22Rv1 (cell line): ENCODE measurements around the gene SEC16A.

Experiments used
- H3K27ac ChIP-seq: fragments of 450-650 bp; 2 replicates; pipeline ENCODE4 v1.5.1; 2017
- ZFX ChIP-seq: fragments of 450-650 bp; IDR thresholded peaks from 2 replicates; pipeline ENCODE4 v1.6.1; 2017; ENCODE audit warnings: antibody characterized with exemption, borderline replicate concordance
- TF ChIP-seq, protein P1 (sequence below): fragments of 450-650 bp; IDR thresholded peaks from 2 replicates; pipeline ENCODE4 v1.5.1; 2017; ENCODE audit warnings: mild to moderate bottlenecking

The SEC16A gene

DNA sequence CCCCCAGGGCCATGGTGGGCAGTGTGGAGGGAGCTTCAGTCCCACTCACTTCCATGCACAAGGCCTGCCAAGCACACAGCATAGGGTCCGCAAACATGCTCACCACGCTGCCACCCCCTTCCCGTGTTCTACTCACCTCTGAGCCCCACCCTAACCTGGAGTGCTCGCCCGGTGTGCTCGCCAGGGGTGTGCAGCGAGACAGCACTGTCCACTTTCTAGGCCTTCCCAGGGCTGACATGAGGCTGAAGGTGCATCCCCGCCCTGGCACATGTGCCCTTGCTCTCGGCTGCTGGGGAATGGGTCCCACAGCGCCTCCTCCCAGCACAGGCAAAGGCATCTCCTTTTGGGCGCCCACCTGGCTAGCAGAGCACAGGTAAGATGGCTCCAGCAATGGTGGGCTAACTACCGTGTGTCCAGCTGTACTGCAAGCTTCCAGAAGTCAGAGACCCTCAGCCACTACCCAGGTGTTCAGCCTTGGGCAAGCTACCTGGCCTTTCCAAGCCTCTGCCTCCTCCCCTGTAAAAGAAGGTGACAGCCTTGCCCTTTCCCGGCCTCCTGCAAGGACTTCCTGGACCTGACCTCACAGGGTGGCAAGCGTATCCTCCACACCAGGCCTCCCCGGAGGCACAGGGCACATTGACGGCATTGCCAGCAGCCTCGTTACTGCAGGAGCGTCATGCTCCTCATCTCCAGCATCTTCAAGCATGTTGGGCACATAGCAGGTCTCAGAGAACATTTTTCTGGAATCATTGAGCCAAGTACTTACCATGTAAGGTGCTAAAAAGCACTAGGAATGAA lies 4.2 kb upstream of the SEC16A start:
- H3K27ac ChIP-seq = no peak overlapping the region
- TF ChIP-seq, protein P1, sequence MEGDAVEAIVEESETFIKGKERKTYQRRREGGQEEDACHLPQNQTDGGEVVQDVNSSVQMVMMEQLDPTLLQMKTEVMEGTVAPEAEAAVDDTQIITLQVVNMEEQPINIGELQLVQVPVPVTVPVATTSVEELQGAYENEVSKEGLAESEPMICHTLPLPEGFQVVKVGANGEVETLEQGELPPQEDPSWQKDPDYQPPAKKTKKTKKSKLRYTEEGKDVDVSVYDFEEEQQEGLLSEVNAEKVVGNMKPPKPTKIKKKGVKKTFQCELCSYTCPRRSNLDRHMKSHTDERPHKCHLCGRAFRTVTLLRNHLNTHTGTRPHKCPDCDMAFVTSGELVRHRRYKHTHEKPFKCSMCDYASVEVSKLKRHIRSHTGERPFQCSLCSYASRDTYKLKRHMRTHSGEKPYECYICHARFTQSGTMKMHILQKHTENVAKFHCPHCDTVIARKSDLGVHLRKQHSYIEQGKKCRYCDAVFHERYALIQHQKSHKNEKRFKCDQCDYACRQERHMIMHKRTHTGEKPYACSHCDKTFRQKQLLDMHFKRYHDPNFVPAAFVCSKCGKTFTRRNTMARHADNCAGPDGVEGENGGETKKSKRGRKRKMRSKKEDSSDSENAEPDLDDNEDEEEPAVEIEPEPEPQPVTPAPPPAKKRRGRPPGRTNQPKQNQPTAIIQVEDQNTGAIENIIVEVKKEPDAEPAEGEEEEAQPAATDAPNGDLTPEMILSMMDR = no peak
- TF ChIP-seq ZFX = no peak

DNA sequence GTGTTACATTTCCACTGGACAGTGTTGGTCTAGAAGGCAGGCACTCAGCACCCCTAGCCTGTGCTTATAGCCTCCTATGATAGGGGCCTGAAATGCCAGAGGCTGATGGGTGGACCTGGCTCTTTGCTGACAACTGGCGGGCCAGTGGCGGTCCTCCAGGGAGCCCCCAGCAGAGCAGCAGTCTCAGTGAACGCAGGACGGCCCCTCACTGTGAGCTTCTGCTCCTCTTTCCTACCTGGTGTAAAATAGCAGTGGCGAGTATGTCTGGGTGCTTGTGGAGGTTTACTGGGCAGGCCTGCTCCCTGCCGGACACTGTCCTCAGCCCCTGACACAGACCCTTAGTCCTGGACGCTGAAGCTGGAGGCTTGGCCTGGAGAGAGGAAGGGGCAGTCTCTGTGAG lies 3.3 kb upstream of the SEC16A start:
- TF ChIP-seq, protein P1 = no peak
- TF ChIP-seq ZFX = no peak
- no peak overlapping the region for H3K27ac ChIP-seq

DNA sequence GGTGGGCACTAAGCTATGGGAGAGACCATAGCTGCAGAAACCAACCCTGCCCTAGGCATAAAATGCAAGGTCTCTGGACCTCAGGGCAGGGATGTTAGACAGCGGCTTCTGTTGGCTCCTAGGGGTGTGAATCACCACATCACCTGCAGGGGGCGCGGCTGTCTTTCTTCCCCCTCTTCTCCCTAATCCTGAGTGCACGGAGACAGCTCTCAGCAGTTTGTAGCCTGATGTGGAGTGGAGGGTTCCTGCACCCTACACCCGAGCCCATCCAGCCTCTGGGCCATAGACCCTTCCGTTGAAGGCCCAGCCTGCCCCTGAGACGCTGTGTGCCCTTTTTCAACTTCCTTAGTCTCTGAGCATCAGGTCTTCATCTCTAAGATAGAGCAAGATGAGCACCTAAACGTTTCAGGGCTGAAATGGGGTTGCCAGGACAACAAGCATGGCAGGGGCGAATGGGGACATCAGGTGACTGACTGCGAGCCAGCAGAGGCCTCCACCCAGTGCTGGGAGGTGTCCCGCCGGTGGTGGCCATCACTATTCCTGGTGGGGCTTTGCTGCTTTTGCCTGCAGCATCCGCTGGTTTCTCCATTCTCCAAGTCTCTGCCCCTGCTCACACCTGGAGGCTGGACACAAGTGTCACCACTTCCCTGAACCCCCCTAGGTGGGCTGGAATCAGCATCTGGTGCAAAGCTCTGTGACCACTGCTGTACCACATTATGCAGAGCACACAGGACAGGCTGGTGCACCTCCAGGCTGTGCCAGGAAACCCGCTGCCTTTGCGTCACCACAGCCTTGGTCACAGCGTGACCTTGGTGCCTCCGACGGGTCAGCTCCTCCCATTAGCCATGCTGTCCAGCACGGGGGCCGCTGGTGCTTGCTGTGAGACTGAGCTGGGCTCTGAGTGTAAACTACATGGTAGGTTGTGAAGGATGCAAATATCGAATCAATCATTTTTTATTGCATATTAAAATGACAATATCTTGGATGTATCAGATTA lies 2.5 kb upstream of the SEC16A start:
- H3K27ac ChIP-seq = peak overlapping the region; percentile 97
- TF ChIP-seq ZFX = no peak
- TF ChIP-seq, protein P1 = peak; percentile 91

DNA sequence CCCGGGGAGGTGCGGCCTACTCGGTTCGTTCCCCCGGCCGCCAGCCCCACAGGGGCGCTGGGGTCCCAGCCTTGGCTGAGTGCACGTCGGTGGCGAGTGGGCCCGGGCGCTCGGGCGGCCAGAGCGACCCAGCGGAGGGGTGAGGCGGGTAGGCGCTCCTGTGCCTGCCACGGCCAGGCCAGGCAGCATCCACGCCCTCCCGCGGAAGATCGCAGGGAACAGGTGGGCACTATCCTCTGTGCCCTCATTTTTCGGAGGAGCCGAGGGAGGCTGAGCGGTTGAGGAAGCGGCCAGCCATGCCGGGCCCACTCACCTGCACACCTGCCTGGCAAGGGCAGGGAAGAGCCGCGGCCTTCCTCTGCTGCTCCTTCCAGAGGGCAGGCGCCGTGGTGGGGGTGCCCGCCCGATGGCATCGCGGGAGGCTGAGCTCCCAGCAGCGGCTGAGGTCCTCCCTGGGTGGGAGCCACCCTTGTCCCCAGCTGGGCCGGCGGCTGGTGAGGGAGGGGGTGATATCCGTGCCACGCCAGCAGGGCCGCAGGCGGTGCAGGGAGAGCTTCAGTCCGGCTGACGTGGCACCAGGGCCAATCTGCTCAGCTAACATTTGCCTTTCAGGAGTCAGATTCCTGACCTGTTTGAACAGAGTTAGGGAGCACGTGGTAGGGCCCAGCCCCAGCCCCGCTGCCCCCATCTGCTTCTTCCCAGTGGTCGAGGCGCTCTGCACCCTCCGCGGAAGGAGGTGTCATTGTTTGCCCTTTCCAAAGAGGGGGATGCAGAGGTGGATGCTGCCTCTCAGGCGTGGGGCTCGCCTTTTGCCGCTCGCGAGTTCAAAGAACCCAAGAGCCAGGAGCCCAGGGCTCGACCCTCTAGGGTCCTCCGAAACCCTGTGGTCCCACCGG lies 1.6 kb upstream of the SEC16A start:
- TF ChIP-seq, protein P1 = no peak
- TF ChIP-seq ZFX = no peak
- H3K27ac ChIP-seq = peak overlapping the region; percentile 97

DNA sequence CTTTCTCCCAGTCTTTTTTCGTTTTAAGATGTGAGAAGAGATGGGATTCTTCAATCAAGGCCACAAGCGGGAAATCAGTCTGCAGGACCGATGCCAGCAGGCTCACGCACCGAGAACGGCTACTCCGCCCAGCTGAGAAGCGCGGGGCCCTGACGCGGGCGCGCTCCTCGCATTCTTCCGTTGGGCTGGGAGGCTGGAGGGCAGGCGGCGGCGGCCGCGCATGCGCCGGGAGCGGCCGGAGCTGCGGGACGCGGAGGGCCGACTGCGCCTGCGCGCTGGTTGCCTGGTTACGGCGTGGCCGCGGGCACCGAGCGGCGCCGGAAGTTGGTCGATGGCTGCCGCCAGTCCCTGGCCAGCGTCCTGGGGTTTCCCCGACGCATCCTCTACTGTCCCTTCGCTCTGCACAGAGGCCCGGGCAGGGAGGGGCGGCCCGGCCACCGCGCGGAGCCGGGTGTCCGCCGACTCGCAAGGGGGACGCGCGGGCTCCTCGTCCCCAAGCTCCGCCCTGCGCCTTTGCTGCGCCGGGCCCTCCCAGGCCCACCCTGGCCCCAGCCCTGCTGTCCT lies 831 bp upstream of the SEC16A start:
- TF ChIP-seq, protein P1 = no peak
- no peak for TF ChIP-seq ZFX

DNA sequence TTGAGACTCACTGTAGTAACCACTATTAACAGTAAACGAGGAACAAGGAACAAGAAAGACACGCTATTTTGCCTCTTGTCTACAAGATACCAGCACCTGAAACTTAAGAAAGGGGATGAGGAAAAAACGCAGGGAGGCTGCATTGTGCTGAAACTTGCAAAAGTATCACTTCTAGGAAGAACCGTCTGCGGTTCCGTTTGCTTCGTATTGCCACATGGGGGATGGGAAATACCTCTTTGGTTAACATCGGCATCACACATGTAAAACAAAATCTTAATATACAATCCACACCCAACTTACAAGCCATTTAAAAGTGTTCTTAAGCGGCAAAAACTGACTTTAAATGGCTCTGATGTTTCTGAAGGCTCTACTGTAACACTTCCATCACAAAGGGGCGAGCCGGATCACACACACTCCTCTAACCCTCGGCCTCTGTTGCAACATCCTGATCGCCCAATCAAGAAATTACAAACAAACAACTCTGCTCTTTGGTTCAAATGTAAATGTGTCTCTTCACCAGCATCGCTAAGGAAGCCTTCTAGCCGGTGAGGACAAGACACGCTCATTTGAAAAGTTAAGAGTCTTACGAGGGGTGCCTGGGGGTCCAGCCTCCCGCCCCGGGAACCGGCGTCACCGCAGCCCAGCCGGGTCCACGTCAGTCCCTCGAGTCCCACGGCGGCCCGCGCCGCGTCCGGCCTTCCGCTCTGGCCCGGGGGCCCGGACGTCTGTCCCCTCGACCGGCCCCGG lies 621 bp downstream of the SEC16A start:
- TF ChIP-seq, protein P1 = no peak
- TF ChIP-seq ZFX = no peak
- H3K27ac ChIP-seq = peak overlapping the region; percentile 97

More for the DNA sequence above, 831 bp upstream of the SEC16A start:
- H3K27ac ChIP-seq = peak overlapping the region; percentile 97
